NCI-H226 (cell line): ENCODE measurements around the gene PCDHB13.
"Not testable (repeated sequence)": the region's sequence is repeated elsewhere in the genome, so short reads cannot be mapped to it uniquely, and the experiment has no call there.

Experiments used
- DNase-seq: peaks from one replicate; pipeline ENCODE4 v3.0.0-alpha.2; 2015

The PCDHB13 gene

DNA sequence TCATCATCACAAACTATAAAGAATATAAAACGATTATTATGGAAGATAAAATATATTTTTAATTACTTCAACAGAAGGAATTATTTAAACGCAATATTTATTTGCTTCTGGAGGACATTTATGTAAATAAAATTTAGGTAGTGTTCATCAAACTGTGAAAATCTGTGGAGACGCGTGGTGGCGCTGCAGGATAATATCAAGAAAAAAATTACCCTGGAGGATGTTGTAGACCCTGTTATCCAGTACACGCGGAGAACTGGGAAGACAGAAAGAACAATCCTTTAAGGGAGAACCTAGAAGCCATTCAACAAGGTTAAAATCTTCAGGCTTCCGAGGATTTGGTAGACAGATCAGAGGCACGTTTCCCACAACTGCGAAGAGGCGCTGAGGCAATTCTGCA lies 5.2 kb upstream of the PCDHB13 start, which contains the start of gene PCDHB12:
Gene PCDHB12 (plus strand): TSS at position 242 of the 400 bp plus-strand sequence. CDS start 189 bp downstream, outside the sequence.
- DNase-seq = no peak

DNA sequence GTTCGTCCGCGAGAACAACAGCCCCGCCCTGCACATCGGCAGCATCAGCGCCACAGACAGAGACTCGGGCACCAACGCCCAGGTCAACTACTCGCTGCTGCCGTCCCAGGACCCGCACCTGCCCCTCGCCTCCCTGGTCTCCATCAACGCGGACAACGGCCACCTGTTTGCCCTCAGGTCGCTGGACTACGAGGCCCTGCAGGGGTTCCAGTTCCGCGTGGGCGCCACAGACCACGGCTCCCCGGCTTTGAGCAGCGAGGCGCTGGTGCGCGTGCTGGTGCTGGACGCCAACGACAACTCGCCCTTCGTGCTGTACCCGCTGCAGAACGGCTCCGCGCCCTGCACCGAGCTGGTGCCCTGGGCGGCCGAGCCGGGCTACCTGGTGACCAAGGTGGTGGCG lies 3.4 kb upstream of the PCDHB13 start:
- not testable (repeated sequence) for DNase-seq

DNA sequence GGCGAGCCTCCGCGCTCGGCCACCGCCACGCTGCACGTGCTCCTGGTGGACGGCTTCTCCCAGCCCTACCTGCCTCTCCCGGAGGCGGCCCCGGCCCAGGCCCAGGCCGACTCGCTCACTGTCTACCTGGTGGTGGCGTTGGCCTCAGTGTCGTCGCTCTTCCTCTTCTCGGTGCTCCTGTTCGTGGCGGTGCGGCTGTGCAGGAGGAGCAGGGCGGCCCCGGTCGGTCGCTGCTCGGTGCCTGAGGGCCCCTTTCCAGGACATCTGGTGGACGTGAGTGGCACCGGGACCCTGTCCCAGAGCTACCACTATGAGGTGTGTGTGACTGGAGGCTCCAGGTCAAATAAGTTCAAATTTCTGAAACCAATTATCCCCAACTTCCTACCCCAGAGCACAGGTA lies 2.9 kb upstream of the PCDHB13 start:
- DNase-seq = not testable (repeated sequence)

DNA sequence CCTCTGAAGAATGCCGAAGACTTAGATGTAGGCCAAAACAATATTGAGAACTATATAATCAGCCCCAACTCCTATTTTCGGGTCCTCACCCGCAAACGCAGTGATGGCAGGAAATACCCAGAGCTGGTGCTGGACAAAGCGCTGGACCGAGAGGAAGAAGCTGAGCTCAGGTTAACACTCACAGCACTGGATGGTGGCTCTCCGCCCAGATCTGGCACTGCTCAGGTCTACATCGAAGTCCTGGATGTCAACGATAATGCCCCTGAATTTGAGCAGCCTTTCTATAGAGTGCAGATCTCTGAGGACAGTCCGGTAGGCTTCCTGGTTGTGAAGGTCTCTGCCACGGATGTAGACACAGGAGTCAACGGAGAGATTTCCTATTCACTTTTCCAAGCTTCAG lies 864 bp downstream of the PCDHB13 start:
- DNase-seq = not testable (repeated sequence)

DNA sequence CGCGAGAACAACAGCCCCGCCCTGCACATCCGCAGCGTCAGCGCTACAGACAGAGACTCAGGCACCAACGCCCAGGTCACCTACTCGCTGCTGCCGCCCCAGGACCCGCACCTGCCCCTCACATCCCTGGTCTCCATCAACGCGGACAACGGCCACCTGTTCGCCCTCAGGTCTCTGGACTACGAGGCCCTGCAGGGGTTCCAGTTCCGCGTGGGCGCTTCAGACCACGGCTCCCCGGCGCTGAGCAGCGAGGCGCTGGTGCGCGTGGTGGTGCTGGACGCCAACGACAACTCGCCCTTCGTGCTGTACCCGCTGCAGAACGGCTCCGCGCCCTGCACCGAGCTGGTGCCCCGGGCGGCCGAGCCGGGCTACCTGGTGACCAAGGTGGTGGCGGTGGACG lies 1.8 kb downstream of the PCDHB13 start:
- not testable (repeated sequence) for DNase-seq

DNA sequence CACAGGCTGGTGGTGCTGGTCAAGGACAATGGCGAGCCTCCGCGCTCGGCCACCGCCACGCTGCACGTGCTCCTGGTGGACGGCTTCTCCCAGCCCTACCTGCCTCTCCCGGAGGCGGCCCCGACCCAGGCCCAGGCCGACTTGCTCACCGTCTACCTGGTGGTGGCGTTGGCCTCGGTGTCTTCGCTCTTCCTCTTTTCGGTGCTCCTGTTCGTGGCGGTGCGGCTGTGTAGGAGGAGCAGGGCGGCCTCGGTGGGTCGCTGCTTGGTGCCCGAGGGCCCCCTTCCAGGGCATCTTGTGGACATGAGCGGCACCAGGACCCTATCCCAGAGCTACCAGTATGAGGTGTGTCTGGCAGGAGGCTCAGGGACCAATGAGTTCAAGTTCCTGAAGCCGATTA lies 2.3 kb downstream of the PCDHB13 start:
- DNase-seq = not testable (repeated sequence)

DNA sequence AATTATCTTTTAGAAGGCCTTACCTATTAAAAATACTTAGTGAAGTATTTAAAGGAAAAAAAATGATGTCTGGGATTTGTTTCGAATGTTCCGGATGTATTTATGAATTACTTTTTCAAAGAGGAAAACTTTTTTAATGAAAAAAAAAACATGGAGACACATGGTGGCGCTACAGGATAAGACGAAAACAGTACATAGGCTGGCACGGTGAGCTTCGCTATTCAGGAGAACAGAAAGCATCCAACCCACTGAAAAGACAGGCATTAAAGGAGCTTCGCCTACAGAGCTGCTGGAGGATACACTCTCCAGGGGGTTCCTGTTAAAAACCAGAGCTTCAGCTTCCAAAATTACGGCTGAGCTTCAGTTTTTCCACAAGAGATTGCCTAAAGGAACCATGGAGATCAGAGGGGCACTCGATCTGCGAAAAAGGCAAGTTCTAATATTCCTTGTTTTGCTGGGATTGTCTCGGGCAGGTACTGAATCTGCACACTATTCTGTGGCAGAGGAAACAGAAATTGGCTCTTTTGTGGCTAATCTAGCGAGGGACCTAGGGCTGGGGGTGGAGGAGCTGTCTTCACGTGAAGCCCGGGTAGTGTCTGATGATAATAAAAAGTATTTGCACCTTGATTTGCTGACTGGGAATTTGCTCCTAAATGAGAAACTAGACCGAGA lies 9.5 kb downstream of the PCDHB13 start, which contains the start of gene PCDHB14:
Gene PCDHB14 (plus strand): TSS at position 232 of the 672 bp plus-strand sequence. CDS start 163 bp downstream, at position 395.
- DNase-seq = no peak

DNA sequence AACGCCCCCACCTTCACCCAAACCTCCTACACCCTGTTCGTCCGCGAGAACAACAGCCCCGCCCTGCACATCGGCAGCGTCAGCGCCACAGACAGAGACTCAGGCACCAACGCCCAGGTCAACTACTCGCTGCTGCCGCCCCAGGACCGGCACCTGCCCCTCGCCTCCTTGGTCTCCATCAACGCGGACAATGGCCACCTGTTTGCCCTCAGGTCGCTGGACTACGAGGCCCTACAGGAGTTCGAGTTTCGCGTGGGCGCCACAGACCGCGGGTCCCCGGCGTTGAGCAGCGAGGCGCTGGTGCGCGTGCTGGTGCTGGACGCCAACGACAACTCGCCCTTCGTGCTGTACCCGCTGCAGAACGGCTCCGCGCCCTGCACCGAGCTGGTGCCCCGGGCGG lies 11.1 kb downstream of the PCDHB13 start:
- not testable (repeated sequence) for DNase-seq

DNA sequence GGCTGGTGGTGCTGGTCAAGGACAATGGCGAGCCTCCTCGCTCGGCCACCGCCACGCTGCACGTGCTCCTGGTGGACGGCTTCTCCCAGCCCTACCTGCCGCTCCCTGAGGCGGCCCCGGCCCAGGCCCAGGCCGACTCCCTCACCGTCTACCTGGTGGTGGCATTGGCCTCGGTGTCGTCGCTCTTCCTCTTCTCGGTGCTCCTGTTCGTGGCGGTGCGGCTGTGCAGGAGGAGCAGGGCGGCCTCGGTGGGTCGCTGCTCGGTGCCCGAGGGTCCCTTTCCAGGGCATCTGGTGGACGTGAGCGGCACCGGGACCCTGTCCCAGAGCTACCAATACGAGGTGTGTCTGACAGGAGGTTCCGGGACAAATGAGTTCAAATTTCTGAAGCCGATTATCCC lies 11.7 kb downstream of the PCDHB13 start:
- not testable (repeated sequence) for DNase-seq

DNA sequence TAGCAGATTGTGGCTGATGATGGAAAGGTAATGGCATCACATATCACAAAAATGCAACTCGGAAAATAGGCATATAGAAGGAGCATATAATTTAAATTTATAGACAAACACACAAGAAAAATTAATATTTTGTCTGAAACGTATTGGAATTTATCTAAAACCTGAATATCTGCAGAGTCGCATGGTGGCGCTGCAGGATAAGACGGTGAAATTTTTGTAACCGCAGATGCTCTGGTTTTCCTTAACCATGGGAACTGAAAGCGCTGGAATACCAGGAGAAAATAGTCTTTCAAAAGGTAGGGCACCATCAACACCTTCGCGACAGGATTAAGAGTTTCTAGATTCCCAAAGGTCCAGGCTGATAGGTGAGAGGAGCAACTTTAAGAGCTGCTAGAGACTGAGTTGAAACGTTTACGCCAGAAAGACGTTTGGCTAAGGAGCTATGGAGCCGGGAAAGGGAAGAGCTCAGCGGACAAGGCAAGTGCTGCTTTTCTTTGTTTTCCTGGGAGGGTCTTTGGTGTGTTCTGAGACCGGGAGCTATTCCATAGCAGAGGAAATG lies 20.5 kb downstream of the PCDHB13 start:
- DNase-seq = peak; percentile 4

DNA sequence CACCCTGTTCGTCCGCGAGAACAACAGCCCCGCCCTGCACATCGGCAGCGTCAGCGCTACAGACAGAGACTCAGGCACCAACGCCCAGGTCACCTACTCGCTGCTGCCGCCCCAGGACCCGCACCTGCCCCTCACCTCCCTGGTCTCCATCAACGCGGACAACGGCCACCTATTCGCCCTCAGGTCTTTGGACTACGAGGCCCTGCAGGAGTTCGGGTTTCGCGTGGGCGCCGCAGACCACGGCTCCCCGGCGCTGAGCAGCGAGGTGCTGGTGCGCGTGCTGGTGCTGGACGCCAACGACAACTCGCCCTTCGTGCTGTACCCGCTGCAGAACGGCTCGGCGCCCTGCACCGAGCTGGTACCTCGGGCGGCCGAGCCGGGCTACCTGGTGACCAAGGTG lies 22.2 kb downstream of the PCDHB13 start:
- DNase-seq = not testable (repeated sequence)

DNA sequence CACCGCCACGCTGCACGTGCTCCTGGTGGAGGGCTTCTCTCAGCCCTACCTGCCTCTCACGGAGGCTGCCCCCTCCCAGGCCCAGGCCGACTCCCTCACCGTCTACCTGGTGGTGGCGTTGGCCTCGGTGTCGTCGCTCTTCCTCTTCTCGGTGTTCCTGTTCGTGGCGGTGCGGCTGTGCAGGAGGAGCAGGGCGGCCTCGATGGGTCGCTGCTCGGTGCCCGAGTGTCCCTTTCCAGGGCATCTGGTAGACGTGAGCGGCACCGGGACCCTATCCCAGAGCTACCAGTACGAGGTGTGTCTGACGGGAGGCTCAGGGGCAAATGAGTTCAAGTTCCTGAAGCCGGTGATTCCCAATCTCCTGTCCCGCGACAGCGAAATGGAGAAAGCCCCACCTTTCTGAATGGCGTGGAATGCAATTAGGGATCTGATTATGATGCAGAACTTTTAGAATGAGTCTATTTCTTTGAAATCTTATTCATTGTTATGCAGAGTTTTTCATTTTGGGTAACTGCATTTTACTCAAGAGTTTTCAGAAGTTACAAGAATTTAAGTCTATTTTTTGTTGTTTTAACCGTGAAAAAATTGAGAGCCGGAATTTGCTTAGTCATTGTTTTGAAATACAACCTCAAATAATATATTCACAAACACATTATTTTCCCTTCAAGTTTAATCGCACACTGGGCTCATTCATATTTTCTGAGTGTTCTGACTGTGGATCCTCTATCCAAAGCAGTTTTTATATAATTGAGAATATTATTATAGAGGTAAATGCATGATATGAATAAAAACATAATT lies 23.0 kb downstream of the PCDHB13 start:
- DNase-seq = no peak

DNA sequence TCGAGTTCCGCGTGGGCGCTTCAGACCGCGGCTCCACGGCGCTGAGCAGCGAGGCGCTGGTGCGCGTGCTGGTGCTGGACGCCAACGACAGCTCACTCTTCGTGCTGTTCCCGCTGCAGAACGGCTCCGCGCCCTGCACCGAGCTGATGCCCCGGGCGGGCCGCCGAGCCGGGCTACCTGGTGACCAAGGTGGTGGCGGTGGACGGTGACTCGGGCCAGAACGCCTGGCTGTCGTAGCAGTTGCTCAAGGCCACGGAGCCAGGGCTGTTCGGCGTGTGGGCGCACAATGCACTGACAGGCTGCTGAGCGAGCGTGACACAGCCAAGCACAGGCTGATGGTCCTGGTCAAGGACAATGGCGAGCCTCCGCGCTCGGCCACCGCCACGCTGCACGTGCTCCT lies 27.8 kb downstream of the PCDHB13 start:
- DNase-seq = no peak

DNA sequence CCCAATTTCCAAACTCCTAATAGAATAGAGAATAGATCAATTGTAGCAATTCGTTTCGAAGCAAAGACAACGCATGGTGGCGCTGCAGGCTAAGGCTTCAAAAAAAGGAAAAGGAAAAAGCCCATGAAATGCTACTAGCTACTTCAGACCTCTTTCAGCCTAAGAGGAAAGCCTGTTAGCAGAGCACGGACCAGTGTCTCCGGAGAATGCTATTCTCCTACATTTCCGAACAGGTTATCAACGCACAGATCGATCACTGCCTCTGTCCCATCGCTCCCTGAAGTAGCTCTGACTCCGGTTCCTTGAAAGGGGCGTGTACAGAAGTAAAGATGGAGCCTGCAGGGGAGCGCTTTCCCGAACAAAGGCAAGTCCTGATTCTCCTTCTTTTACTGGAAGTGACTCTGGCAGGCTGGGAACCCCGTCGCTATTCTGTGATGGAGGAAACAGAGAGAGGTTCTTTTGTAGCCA lies 31.6 kb downstream of the PCDHB13 start, which contains the start of gene PCDHB15:
Gene PCDHB15 (plus strand): TSS at position 146 of the 468 bp plus-strand sequence. CDS start 184 bp downstream, at position 330.
- no peak for DNase-seq

DNA sequence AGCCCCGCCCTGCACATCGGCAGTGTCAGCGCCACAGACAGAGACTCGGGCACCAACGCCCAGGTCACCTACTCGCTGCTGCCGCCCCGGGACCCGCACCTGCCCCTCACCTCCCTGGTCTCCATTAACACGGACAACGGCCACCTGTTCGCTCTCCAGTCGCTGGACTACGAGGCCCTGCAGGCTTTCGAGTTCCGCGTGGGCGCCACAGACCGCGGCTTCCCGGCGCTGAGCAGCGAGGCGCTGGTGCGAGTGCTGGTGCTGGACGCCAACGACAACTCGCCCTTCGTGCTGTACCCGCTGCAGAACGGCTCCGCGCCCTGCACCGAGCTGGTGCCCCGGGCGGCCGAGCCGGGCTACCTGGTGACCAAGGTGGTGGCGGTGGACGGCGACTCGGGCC lies 33.3 kb downstream of the PCDHB13 start:
- DNase-seq = not testable (repeated sequence)

DNA sequence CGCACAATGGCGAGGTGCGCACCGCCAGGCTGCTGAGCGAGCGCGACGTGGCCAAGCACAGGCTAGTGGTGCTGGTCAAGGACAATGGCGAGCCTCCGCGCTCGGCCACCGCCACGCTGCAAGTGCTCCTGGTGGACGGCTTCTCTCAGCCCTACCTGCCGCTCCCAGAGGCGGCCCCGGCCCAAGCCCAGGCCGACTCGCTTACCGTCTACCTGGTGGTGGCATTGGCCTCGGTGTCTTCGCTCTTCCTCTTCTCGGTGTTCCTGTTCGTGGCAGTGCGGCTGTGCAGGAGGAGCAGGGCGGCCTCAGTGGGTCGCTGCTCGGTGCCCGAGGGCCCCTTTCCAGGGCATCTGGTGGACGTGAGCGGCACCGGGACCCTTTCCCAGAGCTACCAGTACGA lies 33.7 kb downstream of the PCDHB13 start:
- DNase-seq = not testable (repeated sequence)

DNA sequence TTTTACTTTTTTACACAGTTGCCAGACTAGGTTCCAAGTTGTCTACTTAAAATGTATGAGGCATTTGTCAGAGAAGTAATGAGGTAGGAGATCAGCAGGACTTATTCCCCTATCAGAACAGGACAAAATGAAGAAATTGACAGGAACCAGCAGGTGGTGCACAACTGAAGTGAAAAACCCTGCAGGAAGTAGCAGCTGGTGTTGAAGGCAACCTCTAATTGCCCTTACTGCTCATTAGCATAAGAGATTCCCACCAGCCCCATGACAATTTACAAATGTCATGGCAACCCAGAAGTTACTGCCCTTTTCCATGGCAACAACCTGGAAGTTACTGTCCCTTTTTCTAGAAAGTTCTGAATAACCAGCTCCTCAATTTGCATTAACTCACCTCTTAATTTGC lies 36.9 kb downstream of the PCDHB13 start:
- no peak for DNase-seq

DNA sequence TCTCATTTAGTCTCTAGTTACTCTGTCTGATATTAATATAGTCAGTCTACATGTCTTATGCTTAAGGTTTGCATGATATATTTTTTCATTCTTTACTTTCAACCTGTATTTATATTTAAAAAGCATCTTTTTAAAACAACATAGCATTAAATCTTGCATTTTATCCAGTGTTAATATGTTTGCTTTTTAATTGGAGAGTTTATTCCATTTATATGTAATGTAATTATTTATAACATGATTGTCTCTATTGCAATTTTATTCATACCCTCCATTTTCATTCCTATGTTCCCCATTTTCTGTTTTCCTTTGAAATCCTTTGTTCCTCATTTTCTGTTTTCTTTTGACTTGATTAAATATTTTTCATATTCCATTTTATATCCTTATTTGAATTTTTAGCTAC lies 44.7 kb downstream of the PCDHB13 start:
- DNase-seq = no peak

DNA sequence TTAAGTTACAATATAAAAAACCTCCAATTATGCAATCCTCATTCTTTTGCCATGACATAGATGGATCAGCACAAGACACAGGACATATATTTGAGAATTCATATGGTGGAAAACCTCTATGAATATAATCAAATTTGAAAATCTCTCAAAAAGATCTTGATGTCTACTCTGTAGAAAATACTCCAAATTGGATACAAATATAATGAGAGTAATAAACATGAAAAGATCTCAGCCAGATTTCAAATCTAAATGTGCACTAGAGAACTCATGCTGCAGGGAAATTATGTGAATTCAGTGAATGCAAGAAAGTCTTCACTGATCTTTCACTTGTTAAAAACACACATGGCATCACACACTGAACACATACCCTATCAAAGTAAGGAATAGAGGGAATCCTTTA lies 45.2 kb downstream of the PCDHB13 start:
- no peak for DNase-seq

DNA sequence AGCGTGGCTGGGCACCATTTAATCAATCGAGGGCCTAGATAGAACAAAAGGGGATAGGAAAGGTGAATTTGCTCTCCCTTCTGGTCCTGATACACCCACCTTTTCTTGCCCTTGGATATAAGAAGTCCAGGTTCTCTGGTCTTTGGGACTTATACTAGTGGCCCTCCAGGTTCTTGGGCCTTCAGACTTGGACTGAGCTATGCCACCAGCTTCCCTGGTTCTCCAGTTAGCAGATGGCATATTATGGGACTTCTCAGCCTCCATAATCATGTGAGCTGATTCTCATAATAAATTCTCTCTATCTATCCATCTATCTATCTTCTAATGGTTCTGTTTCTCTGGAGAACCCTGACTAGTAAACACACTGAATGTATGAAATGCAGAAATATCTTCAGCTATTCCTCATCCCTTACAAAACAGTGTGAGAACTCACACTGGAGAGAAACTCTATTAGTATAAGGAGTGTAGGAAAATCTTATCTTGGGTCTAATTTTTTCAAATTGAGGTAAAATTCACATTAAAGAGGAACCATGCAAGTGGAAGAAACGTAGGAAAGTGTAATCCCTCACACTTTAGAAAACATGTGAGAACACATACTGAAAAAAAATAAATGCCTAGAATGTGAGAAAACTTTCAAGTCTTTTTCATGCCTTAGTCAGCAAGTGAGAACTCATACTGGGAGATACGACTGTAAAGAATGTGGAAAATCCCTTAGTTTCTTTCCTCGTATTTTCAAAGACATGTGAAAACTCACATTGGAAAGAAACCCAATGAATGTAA lies 46.9 kb downstream of the PCDHB13 start:
- DNase-seq = peak; percentile 7

DNA sequence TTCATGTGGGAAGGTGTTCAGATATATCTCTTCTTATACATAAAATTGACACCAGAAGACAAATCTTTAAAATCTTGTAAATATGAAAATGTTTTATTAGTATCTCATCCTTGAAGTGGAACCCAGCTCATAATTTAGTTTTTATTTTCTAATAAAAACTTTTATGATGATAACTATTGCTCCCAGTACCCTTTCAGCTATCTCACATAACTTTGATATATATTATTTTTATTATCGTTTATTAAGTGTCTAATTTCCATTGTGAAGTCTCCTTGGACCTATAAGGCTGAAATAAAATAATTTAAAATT lies 47.5 kb downstream of the PCDHB13 start:
- DNase-seq = no peak
